HG03558 (cell line): ENCODE results near the gene GGA1.

Experiments
- ATAC-seq: cut with Tn5 transposase; IDR thresholded peaks from one replicate; pipeline ENCODE4 v1.9.1; 2021; ENCODE audit warnings: moderate number of reproducible peaks; ENCODE audit not compliant: unreplicated experiment; ENCODE audit errors: extremely low read depth

The GGA1 gene, protein sequence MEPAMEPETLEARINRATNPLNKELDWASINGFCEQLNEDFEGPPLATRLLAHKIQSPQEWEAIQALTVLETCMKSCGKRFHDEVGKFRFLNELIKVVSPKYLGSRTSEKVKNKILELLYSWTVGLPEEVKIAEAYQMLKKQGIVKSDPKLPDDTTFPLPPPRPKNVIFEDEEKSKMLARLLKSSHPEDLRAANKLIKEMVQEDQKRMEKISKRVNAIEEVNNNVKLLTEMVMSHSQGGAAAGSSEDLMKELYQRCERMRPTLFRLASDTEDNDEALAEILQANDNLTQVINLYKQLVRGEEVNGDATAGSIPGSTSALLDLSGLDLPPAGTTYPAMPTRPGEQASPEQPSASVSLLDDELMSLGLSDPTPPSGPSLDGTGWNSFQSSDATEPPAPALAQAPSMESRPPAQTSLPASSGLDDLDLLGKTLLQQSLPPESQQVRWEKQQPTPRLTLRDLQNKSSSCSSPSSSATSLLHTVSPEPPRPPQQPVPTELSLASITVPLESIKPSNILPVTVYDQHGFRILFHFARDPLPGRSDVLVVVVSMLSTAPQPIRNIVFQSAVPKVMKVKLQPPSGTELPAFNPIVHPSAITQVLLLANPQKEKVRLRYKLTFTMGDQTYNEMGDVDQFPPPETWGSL

DNA sequence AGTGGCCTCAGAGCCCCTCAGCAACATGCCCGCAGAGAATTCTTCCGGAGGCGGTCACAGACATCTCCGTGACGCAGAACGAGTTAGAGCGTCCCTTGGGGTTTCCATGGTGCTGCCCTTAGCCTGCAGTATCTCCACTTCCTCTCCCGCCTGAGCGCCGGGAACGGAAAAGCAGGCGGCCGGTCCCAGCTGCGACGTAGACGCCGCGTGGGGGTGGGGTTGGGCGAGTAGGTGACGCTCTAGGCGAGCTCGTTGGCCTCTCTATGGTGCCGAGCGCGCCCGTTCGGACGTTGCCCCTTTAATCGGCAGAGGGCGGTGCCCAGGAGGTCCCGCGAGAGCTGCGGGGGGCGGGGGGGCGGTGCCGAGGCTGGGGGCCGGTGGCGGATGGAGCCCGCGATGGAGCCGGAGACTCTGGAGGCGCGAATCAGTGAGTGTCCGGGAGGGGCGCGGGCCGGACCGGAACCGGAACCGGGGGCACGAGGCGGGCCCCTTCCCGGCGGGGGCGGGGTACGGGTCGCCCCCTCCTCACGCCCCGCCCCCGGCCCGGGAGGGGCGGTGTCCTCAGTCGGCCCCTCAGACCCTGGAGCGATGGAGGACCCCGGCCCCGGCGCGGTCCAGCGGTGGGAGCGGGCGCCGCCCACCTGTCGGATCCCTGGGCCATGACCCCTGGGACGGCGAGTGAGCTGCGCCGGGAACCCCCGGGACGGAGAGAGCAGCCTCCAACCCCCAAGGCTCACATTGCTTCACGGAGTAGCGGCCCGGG, at the start of gene GGA1:
GGA1 (plus strand) TSS at position 358 of the 763 bp plus-strand sequence; CDS start at position 385, 27 bp downstream.
- ATAC-seq = no peak

GRCh38 chr22:37559521-37559900, 49.1 kb upstream of the GGA1 start:
- ATAC-seq = no peak

DNA sequence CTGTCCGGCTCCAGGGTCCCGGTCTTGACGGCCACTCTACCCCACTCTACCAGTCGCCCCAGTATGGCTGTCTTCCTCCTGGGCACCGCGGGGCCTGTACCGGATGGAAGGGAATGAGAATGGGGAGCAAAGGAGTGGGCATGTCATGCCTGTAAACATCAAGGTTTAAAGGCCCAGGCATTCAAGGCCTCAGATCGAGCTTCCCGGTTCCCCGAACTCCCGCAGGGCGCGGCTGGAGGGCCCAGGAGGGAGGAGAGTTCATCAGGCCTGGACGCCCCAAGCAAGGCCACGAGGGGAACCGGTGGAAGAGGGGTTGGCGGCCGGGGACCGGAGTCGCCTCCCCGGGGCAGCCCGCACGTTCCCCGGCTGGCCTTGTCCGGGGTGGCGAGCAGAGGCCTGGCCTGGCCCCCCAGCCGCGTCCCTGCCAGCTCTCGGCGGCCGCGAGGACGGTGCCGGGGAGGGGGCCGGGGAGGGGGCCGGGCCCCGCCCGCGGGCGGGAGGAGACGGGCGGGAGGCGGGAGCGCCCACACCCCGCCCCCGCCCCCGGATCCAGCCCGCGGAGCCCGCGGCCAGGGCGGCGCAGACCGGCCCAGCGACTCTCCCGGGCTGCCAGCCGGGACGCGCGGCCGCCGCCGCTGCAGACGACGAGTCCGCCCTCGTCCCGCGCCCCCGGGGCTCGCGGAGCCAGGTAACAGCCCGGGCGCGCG, 48.6 kb upstream of the GGA1 start, which contains the start of gene CDC42EP1:
CDC42EP1 (plus strand) TSS at position 580 of the 707 bp plus-strand sequence. CDS start 5,870 bp downstream, outside the sequence.
- no peak for ATAC-seq

- ATAC-seq = no peak
Measured at GRCh38 chr22:37560608-37561211, 47.9 kb upstream of the GGA1 start.

DNA sequence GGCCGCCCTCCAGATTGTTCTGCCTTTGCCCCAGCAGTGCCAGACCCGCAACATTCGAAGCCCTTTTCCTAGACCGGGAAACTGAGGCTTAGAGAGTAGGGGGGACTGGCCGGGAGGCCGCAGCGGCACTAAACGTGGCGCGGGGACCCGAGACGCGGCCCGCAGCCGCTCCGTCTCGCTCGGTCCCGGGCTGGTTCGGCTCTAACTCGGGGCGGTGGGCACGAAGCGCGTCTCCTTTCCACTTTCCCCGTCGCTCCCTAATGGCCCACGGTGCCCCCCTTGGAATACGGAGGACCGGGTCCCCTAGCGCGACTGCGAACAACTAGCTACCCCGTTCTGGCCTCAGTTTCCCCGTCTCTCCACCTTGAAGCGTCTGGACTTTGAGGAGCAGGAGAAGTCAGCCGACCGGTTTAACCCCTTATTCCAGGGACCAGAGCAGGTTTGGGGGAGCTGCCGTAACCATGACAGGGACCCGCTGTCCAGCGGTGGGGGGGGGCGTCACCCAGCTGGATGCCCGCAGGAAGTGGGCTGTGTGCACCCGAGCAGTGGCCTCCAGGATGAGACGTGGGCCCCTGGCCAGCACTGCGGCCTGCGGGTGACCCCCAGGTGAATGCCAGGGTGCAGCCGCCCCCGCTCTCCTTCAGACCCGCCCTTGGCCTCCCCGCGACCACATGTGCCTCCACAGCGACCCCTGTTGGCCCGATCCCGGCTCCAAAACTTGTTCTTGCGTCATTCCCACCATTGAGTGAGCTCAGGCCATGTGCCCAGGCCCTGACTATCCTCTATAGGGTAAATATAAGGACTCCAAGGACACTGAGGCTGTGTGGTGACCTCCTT, 47.2 kb upstream of the GGA1 start:
- no peak for ATAC-seq

DNA sequence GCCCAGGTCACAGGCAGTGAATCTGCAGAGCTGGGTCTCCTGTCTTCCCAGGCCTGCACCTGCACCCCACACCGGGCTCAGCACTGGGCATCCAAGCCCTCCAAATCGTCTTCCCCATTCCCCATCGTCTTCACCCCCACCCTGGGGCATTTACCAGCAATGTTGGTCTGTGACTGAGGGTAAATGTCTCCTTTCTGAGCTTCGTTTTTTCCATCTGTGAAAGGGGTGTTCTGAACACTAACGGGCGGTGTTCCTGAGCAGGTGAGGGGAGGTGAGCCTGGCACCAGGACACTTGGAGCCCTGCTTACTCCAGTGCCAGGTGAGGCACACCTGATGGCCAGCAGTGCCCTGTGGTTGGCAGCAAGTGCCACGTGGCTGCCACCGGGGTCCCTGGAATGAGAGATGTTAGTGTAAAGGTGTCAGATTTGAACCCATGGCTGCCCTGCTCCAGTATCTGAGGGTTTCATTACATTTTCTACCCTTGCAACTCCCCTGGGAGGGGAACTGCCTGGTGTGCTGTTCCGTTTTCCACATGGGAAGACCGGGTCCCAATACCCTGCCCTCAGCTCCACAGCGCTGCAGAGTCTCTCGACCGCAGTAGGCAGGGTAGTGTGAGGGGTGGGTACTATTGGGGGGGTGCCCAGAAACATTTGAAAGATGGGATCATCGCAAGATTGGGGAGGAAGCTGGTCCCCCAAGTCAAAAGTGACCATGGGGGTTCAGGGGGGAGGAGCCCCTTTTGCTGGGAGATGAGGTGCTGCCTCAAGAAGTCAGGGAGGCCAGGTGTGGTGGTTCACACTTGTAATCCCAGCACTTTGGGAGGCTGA, 46.4 kb upstream of the GGA1 start:
- ATAC-seq = no peak

DNA sequence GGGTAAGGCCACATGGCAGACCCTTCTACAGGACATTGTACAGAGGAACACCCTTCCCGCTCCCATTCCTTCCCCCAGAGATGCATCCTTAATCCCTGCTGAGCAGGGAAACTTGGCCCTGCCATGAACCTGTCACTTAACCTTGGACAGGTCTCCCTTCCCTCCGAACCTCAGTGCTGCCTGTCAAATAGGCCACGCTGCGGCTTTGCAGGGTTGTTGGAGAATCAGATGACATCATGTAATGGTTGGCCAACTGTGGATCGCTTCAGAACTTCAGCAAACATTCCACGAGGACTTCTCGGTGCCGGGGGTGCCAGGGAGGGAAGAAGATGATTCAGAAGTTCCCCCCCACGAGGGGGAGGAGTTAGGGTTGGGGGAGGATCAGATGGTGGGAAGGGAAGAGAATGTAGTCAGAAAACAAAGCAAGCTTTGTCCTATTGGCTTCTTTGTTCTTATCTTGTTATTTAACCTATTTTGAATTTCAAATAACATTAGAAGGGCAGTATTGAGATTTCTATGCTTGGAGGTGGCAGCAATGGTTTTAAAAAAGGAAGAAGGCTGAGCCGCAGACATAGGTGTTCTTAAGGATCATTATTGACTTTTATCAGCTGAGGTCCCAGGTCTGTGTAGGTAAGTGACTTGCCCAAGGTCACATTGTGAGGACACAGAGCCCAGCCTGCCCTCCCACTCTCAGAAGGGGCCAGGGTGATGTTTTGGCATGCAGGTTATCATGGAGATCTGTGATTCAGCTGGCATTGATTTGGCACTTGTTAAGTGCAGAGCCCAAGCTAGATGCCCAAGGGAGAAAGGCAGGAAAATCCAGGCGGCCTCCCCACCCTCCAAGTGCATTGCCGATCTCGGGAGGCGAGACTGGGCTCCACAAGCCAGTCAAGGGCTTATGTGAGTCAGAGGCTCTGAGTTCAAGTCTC, 45.2 kb upstream of the GGA1 start:
- no peak for ATAC-seq

GRCh38 chr22:37564111-37564711, 44.4 kb upstream of the GGA1 start:
- no peak for ATAC-seq

GRCh38 chr22:37565830-37566229, 42.8 kb upstream of the GGA1 start:
- no peak for ATAC-seq

DNA sequence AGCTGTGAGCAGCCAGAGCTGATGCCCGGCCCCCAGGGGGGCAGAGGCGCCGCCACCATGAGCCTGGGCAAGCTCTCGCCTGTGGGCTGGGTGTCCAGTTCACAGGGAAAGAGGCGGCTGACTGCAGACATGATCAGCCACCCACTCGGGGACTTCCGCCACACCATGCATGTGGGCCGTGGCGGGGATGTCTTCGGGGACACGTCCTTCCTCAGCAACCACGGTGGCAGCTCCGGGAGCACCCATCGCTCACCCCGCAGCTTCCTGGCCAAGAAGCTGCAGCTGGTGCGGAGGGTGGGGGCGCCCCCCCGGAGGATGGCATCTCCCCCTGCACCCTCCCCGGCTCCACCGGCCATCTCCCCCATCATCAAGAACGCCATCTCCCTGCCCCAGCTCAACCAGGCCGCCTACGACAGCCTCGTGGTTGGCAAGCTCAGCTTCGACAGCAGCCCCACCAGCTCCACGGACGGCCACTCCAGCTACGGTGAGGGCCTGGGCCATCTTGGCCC, 42.3 kb upstream of the GGA1 start:
- no peak for ATAC-seq

GRCh38 chr22:37566903-37567798, 41.5 kb upstream of the GGA1 start:
- ATAC-seq = peak; percentile 52

- no peak for ATAC-seq
Measured at GRCh38 chr22:37568012-37568411, 40.6 kb upstream of the GGA1 start.

GRCh38 chr22:37568448-37569008, 40.1 kb upstream of the GGA1 start:
- ATAC-seq = no peak

- no peak for ATAC-seq
Measured at GRCh38 chr22:37569009-37569920, 39.4 kb upstream of the GGA1 start.
